Cerebellar cortex (tissue), 1 donor: ENCODE results near the gene AGBL1.
"Not testable (repeated sequence)": the region's sequence is repeated elsewhere in the genome, so short reads cannot be mapped to it uniquely, and the experiment has no call there.

Experiments used
- DNase-seq: peaks from one replicate; pipeline ENCODE4 v3.0.0-alpha.2; 2015; ENCODE audit warnings: low spot score

Gene AGBL1

DNA sequence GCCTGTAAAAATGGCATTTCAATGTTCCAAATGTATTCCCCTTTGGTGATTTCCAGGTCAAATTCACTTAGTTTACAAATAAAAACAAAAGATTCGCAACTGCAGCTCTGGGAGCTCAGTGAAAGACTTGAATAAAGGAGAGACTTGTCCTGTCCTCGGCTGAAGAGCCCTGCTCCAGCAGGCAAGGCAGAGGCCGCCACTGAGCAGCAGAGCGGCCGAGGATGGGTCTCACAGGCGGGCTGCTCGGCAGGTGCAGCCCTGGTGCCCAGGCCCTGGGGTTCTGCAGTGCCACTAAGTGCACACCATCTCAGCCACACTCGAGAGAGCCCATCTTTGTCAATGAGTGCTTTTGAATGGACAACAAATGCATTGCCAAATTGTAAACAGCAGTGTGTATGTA is 856.2 kb downstream of the AGBL1 start:
- no peak for DNase-seq

DNA sequence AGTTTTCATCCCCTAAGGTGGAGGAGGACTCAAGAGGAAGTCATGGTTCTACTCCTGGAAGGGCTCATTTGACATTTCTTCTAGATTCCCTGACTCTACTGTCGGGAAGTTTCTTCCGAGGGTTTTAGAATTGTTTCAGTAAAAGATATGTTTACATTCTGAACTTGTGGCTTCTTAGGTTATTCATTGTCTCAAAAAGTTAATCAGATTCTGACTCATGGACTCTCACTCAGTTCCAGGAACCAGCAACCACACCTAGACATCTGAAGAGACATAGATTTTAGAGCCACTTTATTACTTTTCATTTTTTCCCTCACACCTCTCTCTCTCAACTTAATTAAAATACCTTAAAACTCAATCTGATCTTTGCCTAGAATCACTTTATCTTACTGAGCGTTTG is 862.6 kb downstream of the AGBL1 start:
- DNase-seq = no peak

DNA sequence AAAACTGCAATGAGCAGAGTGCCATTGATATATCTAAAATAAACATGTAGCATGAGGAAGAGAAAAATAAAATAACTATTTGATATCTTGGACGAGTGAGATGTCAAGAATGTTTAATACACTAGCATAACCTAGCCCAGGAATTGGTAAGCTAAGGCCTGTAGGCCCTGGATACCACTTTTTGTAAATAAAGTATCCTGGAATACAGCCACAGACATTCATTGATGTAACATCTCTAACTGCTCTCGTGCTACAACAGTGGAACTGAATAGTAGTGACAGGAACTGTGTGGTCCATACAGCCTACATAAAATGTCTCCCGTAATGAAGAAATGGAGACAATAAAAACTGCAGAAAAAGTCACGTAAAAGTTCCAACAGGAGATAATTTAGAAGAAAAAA is 869.0 kb downstream of the AGBL1 start:
- DNase-seq = no peak

DNA sequence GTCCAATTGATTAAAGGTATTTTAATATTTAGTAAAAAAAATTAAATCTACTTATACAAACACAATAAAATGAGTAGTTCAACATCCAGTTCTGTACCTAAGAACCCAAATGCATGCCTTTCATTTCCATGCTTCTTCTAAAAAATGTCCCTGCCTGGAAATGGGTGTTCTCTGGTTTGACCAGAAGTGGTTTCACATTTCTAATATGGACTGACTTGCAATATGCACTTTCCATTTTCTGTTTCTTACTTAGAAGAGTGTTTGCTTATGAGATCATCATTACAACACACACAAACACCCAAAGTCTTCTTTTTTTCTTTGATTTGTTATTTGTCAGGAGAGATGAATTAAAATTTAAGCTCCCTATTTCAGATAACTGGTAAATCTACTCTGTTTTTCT is 879.6 kb downstream of the AGBL1 start:
- DNase-seq = no peak

DNA sequence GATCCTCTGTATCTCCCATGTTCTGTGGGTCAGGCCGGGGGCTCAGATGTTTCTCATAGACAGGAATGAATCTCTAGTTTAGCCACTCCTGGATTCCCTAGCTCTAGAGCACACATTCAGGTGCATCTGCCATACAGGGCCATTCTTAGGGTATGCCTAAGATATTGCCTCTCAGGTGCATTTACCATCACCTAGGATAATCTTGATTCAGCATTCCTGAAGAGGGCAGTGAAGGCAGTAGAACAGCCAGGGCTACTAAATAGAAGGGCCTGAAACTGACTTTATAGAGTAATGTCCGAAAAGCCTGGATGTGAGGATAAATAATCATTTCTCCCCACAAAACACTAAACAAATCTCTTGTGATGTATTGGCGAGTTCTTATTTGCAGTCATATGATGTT is 882.0 kb downstream of the AGBL1 start:
- DNase-seq = no peak

DNA sequence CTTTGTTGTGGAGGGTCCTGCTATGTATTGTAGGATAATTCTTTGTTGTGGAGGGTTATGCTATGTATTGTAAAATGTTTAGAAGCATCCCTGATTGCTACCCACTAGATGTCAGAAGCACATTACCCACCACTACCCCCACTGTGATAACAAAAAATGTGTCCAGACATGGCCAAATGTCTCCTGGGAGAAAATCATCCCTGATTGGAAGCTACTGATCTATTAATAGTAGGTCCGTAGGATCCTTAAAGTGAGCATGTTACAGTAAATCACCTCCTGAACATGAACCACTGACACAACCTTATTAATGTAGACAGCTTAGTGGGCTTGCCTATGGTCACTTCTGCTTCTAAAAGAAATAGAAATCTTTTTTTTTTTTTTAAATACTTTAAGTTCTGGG is 884.6 kb downstream of the AGBL1 start:
- DNase-seq = no peak

DNA sequence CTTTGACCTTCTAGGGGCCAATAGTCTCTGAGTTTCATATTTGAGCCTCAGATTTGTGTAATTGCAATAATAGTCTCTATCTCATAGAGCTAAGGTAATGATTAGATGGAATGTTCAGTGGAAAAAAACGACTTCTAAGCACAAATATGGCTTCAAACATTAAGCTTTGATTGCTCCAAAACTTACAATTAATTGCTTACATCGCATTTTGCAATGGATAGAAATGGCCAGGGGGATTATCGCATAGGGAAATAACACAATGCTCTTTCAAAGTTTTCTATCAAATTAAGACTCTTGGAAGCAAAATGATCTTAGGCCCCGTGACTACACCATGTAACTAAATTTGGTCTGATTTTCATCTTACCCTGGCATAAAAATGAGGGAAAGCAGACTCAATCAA is 888.6 kb downstream of the AGBL1 start:
- no peak for DNase-seq

GRCh38 chr15:86969364-86969763 is 889.7 kb downstream of the AGBL1 start:
- DNase-seq = no peak

DNA sequence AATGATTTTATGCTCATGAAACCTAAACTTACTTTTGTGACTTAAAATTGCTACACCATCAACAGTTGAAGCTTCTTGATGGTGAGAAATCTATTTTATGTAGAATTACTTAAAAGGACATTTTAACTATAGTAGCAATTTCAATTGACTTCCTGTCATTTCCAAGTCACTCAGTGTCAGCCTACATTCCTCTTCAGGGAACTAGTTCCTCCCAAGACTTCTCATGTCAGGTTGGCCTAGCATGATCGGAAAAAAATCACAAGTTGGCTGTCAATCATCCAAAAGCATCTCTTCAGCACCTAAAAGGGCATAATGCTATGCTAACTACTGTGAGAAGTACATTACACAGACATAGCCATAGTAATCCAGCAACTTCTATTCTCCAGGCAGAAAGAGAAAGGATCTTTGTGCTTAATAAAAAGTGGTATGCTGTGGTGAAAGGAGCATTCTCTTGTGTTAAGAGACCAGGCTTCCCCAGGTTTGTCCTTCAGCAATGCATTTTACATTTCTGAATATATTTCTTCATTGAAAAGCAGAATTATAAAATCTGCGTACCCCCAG is 893.7 kb downstream of the AGBL1 start:
- DNase-seq = no peak

DNA sequence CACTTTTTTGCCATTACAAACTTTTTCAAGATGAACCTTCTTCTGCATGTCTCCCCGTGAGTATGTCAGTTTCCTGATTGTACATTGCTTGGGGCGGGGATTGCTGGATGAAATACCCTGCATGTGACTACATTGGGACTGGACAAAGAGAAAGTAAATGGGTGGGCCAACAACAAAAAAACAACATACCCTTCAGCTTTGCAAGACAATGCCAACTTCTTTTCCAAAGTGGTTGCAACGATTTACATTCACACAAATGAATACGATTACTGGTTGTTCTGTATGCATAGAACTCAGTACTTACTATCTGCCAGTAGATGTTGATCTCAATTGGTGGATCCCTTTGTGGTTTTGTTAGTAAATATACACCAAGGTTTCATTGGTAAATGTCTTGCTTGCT is 908.4 kb downstream of the AGBL1 start:
- no peak for DNase-seq

DNA sequence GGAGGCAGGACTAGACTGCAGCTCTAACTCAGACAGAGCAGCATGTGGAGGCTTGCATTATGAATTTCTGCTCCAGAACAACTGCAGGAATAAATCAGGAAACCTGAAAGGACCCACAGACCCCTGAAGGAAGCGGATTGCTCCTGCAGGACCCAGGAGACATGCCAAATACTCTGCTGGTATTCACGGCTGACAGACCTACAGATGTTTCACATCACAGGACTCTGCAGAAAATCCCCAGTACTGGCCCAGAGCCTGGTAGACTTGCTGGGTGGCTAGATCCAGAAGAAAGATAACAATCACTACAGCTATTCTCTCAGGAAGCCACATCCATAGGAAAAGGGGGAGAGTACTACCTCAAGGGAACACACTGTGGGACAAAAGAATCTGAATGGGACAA is 942.1 kb downstream of the AGBL1 start:
- DNase-seq = no peak

- DNase-seq = no peak
Measured at GRCh38 chr15:87031540-87032230, 952.0 kb downstream of the AGBL1 start.

GRCh38 chr15:87032295-87032694 is 952.6 kb downstream of the AGBL1 start:
- DNase-seq = no peak

DNA sequence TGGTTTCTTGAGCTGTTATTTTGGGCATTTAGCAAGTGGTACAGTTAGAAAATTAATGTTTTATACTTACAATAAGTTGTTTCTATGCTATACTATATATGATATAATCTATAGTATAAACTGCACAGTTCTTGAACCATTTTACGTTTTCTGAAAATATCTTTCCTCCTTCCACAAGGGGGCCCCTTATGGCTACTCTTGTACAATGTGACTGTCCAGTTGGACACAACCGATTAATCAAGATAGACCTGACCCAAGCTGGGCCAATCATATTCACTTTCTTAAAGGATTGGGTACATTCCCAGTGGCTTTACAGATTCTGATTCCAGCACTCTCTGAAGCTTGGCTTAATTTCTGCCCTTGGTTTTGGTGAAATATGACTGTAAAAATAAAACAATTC is 953.4 kb downstream of the AGBL1 start:
- peak; percentile 15 for DNase-seq

- no peak for DNase-seq
Measured at GRCh38 chr15:87034886-87035285, 955.2 kb downstream of the AGBL1 start.

GRCh38 chr15:87038404-87038803 is 958.7 kb downstream of the AGBL1 start:
- peak; percentile 4 for DNase-seq

- not testable (repeated sequence) for DNase-seq
Measured at GRCh38 chr15:87042619-87043018, 962.9 kb downstream of the AGBL1 start.

GRCh38 chr15:87045746-87046145 is 966.1 kb downstream of the AGBL1 start:
- DNase-seq = no peak

DNA sequence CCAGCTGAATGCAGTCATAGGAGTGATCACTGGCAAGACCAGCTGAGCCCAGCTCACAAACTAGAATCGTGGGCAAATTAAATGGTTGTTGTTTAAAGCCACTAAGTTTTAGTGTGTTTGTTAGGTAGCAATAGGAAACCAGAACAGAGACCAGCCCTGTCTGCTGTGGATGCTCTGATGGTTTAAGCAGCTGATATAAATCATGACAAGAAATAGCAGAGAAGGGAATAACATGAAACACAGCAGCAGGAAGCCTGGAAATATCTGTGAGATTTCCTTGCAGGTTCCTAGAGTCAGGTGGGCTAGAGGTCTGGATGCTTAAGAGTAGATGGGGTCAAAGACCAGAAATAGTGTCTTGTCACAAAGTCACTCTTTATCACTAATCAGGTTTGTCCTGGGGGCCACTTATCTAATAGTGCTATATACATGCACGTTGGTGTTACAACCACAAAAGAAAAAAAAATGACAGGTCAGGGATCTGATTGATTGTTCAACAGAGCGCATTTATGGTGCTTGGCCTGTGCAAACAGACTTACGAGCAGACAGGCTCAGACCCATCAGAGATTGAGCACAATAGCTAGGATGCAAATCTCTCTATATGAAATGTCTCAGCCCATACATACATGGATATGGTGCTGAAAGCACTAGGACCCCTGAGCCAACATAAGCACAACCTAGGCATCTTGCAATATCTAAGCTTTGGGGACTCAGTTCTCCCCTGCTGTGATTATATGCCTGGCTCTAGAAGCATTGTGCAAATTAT is 967.7 kb downstream of the AGBL1 start:
- no peak for DNase-seq
